Sigmoid colon (tissue), 7 donors: ENCODE measurements around the gene ATXN1. TPM values are rescaled to one million over a fixed set of nuclear protein-coding genes. Genes with fewer than 3 reads are reported as not detected.

Experiments
- DNase-seq: peaks from one replicate; pipeline ENCODE4 v3.0.0-alpha.2; 2019
- H3K27ac ChIP-seq, 4 donors: fragments of 200-600 bp; sonication (generic); one replicate each; pipeline ENCODE4 v1.5.1; 2016 to 2019; ENCODE audit warnings: mild to moderate bottlenecking in 1 of 4
- H3K27me3 ChIP-seq, 3 donors: fragments of 200-600 bp; sonication (generic); one replicate each; pipeline ENCODE4 v1.5.1; 2019; ENCODE audit warnings: mild to moderate bottlenecking in 1 of 3
- H3K36me3 ChIP-seq, 4 donors: fragments of 200-600 bp; sonication (generic); one replicate each; pipeline ENCODE4 v1.5.1; 2016 to 2019
- H3K4me1 ChIP-seq, 4 donors: fragments of 200-600 bp; sonication (generic); one replicate each; pipeline ENCODE4 v1.5.1; 2017 to 2019
- H3K4me3 ChIP-seq, 4 donors: fragments of 200-600 bp; sonication (generic); one replicate each; pipeline ENCODE4 v1.5.1; 2017 to 2019; ENCODE audit warnings: mild to moderate bottlenecking in 2 of 4, moderate library complexity in 1 of 4
- H3K9me3 ChIP-seq, 4 donors: fragments of 200-600 bp in 3 of 4; sonication (generic) in 3 of 4; one replicate each; pipeline versions ENCODE4 v1.5.1 to v1.6.1; 2013 to 2019
- EP300 ChIP-seq, 4 donors: sonication (generic); formaldehyde crosslinking; IDR thresholded peaks; one replicate each; pipeline ENCODE4 v1.6.1; 2017; ENCODE audit warnings: antibody characterized with exemption in 4 of 4
- POLR2A ChIP-seq, 2 donors: fragments of 450-650 bp; IDR thresholded peaks; one replicate each; pipeline ENCODE4 v1.6.1; 2016; ENCODE audit warnings: antibody characterized with exemption in 2 of 2, mild to moderate bottlenecking in 2 of 2, moderate library complexity in 2 of 2
- POLR2AphosphoS5 ChIP-seq, 4 donors: sonication (generic); formaldehyde crosslinking; IDR thresholded peaks; one replicate each; pipeline ENCODE4 v1.6.1; 2017; ENCODE audit warnings: antibody characterized with exemption in 4 of 4
- WGBS, 2 donors: extraction: QIAGEN DNeasy Blood & Tissue Kit; methylation state at CpG; one replicate each; pipeline ENCODE4 v1.1.7; 2013; 5-methylcytosine and 5-hydroxymethylcytosine counted together
- intact Hi-C: fragments of 100-400 bp; cut with DNase I; formaldehyde crosslinking; loops from one replicate; pipeline ENCODE4 v1.15.1; 2023
- polyA plus RNA-seq, 3 donors: library from polyadenylated mRNA; stranded (reverse); fragments of 200-250 nt; gene quantifications; one replicate each; pipeline ENCODE4 v1.2.3, GENCODE V29; 2013
- total RNA-seq, 4 donors: library from RNA; depleted of rRNA; stranded (reverse); fragments of >200 nt; gene quantifications; one replicate each; pipeline ENCODE4 v1.1.0, GENCODE V29; 2016
- TF ChIP-seq, protein P1 (sequence below), 4 experiments: fragments of 450-650 bp in 3 of 4; fragments of 200-600 bp in 1 of 4; IDR thresholded peaks; one replicate each; pipeline ENCODE4 v1.5.1; 2016 to 2019; ENCODE audit warnings: antibody characterized with exemption in 4 of 4, mild to moderate bottlenecking in 3 of 4, moderate library complexity in 2 of 4
- donor health status: healthy with polysubstance abuse.
- donor health status: Bipolar disorder and iron deficiency.
- donor health status: healthy.

The ATXN1 gene
- total and polyA plus RNA-seq, 7 donors = 4.8 to 95.3 (median 37.7) TPM

DNA sequence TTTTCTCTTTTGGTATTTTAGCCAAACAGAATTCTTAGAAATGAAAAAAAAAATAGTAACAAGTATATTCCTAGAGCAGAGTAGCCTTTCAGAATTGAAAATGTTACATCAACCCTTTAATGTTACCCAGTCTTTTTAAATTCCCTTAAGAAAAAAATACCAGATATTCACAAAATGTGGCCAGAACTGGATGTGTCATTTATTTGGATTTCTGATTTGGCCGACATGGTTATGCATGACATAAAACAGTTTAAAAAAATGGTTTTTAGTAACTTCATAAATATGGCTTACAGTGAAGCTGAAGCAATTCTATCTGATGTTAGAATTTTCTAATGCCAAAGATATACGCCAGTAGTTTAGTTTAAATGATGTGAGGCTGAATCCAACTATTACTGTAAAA, 112.0 kb downstream of the ATXN1 start:
- TF ChIP-seq, protein P1, sequence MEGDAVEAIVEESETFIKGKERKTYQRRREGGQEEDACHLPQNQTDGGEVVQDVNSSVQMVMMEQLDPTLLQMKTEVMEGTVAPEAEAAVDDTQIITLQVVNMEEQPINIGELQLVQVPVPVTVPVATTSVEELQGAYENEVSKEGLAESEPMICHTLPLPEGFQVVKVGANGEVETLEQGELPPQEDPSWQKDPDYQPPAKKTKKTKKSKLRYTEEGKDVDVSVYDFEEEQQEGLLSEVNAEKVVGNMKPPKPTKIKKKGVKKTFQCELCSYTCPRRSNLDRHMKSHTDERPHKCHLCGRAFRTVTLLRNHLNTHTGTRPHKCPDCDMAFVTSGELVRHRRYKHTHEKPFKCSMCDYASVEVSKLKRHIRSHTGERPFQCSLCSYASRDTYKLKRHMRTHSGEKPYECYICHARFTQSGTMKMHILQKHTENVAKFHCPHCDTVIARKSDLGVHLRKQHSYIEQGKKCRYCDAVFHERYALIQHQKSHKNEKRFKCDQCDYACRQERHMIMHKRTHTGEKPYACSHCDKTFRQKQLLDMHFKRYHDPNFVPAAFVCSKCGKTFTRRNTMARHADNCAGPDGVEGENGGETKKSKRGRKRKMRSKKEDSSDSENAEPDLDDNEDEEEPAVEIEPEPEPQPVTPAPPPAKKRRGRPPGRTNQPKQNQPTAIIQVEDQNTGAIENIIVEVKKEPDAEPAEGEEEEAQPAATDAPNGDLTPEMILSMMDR (IDR thresholded peaks at IDR 0.05) = no peak
- no peak for TF ChIP-seq EP300 (IDR thresholded peaks at IDR 0.05)
- TF ChIP-seq POLR2A (IDR thresholded peaks at IDR 0.05) = no peak
- WGBS, 2 donors = 84 to 94% methylated on average over 2 of the region's 2 CpGs
- H3K27ac ChIP-seq = no peak overlapping the region
- no peak for DNase-seq
- H3K27me3 ChIP-seq = no peaks in the 10 kb centered on the region
- intact Hi-C loops = no loop called here
- H3K9me3 ChIP-seq = no peaks in the 10 kb centered on the region
- no peaks in the 10 kb centered on the region for H3K4me1 ChIP-seq
- H3K4me3 ChIP-seq = no peak overlapping the region
- peaks cover 0 to 35% (median 4%) of the 10 kb centered on the region in 4 donors for H3K36me3 ChIP-seq

DNA sequence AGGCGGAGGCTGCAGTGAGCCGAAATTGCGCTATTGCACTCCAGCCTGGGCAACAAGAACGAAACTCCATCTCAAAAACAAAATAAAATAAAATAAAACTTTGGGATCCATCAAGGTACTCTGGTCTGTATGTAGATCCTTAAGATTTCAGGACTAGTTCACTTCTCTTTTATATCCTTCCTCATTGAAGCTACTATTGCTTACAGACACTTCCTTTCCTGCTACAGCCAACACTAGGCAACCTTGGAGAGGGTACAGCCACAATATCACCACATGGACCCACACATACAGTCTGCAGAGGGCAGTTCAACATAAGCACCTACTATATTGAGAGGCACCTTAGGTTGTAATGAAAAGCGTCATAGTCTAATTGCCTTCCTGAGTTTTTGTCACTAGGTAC, 113.3 kb downstream of the ATXN1 start:
- no peaks in the 10 kb centered on the region for H3K4me1 ChIP-seq
- no peak overlapping the region for H3K4me3 ChIP-seq
- no peak for DNase-seq
- intact Hi-C loops = no loop called here
- H3K27me3 ChIP-seq = no peaks in the 10 kb centered on the region
- no peak overlapping the region for H3K27ac ChIP-seq
- no peaks in the 10 kb centered on the region for H3K9me3 ChIP-seq
- 96 to 99% methylated on average over 5 of the region's 5 CpGs for WGBS, 2 donors
- TF ChIP-seq, protein P1 (IDR thresholded peaks at IDR 0.05) = no peak
- TF ChIP-seq POLR2AphosphoS5 (IDR thresholded peaks at IDR 0.05) (no peak), POLR2A (IDR thresholded peaks at IDR 0.05) (no peak), EP300 (IDR thresholded peaks at IDR 0.05) (no peak)
- peaks cover 0 to 24% (median 4%) of the 10 kb centered on the region in 4 donors for H3K36me3 ChIP-seq

DNA sequence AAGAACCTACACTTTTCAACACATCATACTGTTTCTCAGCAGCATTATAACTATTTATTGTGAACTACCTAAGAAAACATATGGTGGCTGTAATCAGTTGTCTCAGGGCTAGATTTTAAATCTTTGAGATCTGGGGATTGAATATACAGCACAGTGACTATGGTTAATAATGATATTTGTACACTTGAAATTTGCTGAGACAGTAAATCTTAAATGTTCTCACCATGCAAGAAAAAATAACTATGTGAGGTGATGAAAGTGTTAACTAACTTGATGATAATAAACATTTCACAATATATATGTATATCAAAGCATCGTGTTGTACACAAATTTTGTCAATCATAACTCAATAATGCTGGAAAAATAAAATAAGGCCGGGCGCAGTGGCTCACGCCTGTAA, 113.8 kb downstream of the ATXN1 start:
- Histone ChIP-seq H3K9me3 (no peaks in the 10 kb centered on the region), H3K36me3 (peaks cover 0 to 19% (median 4%) of the 10 kb centered on the region in 4 donors), H3K4me1 (no peaks in the 10 kb centered on the region), H3K27ac (no peak overlapping the region), H3K27me3 (no peaks in the 10 kb centered on the region), H3K4me3 (no peak overlapping the region)
- intact Hi-C loops = no loop called here
- DNase-seq = no peak
- TF ChIP-seq EP300 (IDR thresholded peaks at IDR 0.05) (no peak), POLR2AphosphoS5 (IDR thresholded peaks at IDR 0.05) (no peak), POLR2A (IDR thresholded peaks at IDR 0.05) (no peak)
- TF ChIP-seq, protein P1 (IDR thresholded peaks at IDR 0.05) = no peak
- WGBS, 2 donors = 82 to 88% methylated on average over 4 of the region's 4 CpGs

DNA sequence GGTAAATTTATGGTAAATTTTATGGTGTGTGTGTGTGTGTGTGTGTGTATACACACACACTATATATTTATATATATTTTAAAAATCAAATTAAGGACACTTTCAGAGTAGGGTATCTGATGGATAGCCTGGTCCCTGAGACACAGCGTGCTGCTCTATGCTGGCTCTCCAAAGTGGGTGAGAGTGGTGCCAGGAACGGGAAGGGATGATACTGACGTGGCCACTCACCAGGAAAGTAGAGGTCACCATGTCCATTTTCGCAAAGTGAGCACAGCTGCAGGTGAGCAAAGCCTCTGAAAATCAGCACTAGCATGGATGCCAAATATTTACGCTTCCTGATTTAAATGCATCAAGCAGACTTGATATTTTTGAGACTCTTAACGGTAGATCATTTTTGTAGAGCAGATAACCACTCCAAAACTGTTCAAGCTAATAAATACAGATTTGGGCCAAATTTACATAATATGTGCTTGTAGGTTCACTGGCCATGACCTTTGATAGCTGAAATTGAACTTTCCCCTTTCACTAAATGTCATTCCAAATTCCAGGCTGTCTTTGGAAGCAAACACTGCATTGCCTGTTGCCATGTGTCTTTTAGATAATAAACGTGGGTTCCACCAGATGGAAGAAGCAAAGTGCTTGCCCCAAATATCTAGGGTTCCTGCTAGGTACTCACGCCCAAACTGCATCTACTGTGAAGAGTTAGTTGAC, 116.6 kb downstream of the ATXN1 start:
- TF ChIP-seq, protein P1 (IDR thresholded peaks at IDR 0.05) = no peak
- TF ChIP-seq POLR2AphosphoS5 (IDR thresholded peaks at IDR 0.05) (no peak), EP300 (IDR thresholded peaks at IDR 0.05) (no peak), POLR2A (IDR thresholded peaks at IDR 0.05) (no peak)
- H3K9me3 ChIP-seq = no peaks in the 10 kb centered on the region
- H3K36me3 ChIP-seq = peaks cover 0 to 17% (median 0%) of the 10 kb centered on the region in 4 donors
- 93 to 94% methylated on average over 8 of the region's 8 CpGs for WGBS, 2 donors
- peaks cover 0 to 5% (median 0%) of the 10 kb centered on the region in 4 donors for H3K4me1 ChIP-seq
- H3K4me3 ChIP-seq = no peak overlapping the region
- H3K27me3 ChIP-seq = no peaks in the 10 kb centered on the region
- H3K27ac ChIP-seq = no peak overlapping the region
- intact Hi-C loops = no loop called here
- no peak for DNase-seq
